ENCODE measurements around the gene MGAM2.

MGAM2 gene

GRCh38 chr7:142200206-142200605 is 88.7 kb downstream of the MGAM2 start:
- ATAC-seq (replicated peaks) (no peak), DNase-seq (no peak)
- H3K4me3 Mint-ChIP-seq, result no peak overlapping the region
- H3K4me1 Mint-ChIP-seq (ENCODE audit: low read depth in 2 of 2), result no peaks in the 10 kb centered on the region
- H3K9me3 Mint-ChIP-seq, result no peaks in the 10 kb centered on the region
- no peaks in the 10 kb centered on the region for H3K27me3 Mint-ChIP-seq
- H3K36me3 Mint-ChIP-seq (ENCODE audit: insufficient read depth), result no peaks in the 10 kb centered on the region
- no peak overlapping the region for H3K27ac Mint-ChIP-seq

DNA sequence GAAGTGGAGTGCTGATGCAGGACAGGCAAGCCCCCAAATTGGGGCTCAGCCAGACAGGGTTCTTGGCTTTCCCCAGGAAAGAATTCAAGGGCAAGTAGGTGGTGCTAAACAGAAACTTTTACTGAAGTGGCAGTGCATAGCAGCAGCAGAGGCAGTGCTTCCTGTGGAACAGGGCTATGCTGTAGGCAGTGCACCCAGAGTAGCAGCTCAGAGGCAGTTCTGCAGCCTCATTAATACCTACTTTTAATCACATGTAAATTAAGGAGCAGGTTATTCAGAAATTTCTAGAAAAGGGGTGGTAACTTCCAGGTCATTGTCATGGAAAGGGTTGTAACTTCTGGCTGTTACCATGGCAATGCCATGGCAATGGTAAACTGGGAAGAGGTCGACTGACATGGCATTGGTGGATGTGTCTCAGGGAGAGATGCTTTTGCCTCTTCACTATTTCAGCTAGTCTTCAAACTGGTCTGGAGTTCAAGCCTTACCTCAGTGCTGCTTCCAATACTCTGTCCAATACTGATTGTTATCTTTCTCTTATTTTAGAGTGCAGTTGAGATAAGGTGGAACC is 117.1 kb downstream of the MGAM2 start:
- no peak for ATAC-seq (replicated peaks)
- no peak for DNase-seq
- H3K4me1 Mint-ChIP-seq (ENCODE audit: low read depth in 2 of 2), result no peaks in the 10 kb centered on the region
- H3K27me3 Mint-ChIP-seq, result peaks cover 17 to 25% of the 10 kb centered on the region in 2 donors
- no peaks in the 10 kb centered on the region for H3K36me3 Mint-ChIP-seq (ENCODE audit: insufficient read depth)
- H3K27ac Mint-ChIP-seq, result no peak overlapping the region
- H3K4me3 Mint-ChIP-seq, result no peak overlapping the region
- no peaks in the 10 kb centered on the region for H3K9me3 Mint-ChIP-seq

DNA sequence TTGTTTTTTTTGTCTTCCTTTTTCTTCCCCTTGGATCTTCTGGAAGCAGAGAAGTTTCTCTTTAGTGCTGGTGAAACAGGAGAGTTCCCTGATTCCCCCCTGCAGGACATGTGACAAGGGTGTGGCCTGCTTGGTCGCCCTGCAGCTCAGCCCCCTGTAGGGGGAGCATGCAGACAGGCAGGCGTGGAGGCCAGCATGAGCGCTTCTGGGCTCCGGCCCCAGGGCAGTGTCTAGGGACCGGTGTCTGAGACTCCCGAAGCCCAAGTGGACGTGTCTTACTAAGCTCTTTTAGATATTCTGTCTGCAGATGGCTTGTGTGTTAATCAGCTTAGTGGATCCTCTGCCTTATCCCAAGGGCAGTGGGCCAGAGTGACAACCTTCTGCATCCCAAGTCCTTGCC is 120.2 kb downstream of the MGAM2 start:
- H3K4me3 Mint-ChIP-seq, result no peak overlapping the region
- H3K9me3 Mint-ChIP-seq, result no peaks in the 10 kb centered on the region
- ATAC-seq (replicated peaks) (no peak), DNase-seq (no peak)
- H3K4me1 Mint-ChIP-seq (ENCODE audit: low read depth in 2 of 2), result no peaks in the 10 kb centered on the region
- H3K36me3 Mint-ChIP-seq (ENCODE audit: insufficient read depth), result no peaks in the 10 kb centered on the region
- peaks cover 23 to 39% of the 10 kb centered on the region in 2 donors for H3K27me3 Mint-ChIP-seq
- no peak overlapping the region for H3K27ac Mint-ChIP-seq

- no peak overlapping the region for H3K4me3 Mint-ChIP-seq
- no peaks in the 10 kb centered on the region for H3K4me1 Mint-ChIP-seq (ENCODE audit: low read depth in 2 of 2)
- ATAC-seq (replicated peaks) (no peak), DNase-seq (no peak)
- no peaks in the 10 kb centered on the region for H3K9me3 Mint-ChIP-seq
- H3K27me3 Mint-ChIP-seq, result peaks cover 18 to 28% of the 10 kb centered on the region in 2 donors
- no peak overlapping the region for H3K27ac Mint-ChIP-seq
- H3K36me3 Mint-ChIP-seq (ENCODE audit: insufficient read depth), result peaks cover 3% of the 10 kb centered on the region
These were observed 129.0 kb downstream of the MGAM2 start for GRCh38 chr7:142240546-142240945.

- Mint-ChIP-seq H3K9me3 (no peaks in the 10 kb centered on the region), H3K27ac (no peak overlapping the region), H3K4me1 (ENCODE audit: low read depth in 2 of 2) (no peaks in the 10 kb centered on the region), H3K36me3 (ENCODE audit: insufficient read depth) (peaks cover 3% of the 10 kb centered on the region), H3K4me3 (no peak overlapping the region), H3K27me3 (peaks cover 13 to 50% of the 10 kb centered on the region in 2 donors)
- no peak for ATAC-seq (replicated peaks)
- DNase-seq, result no peak
These were observed 132.3 kb downstream of the MGAM2 start for GRCh38 chr7:142243823-142244222.

DNA sequence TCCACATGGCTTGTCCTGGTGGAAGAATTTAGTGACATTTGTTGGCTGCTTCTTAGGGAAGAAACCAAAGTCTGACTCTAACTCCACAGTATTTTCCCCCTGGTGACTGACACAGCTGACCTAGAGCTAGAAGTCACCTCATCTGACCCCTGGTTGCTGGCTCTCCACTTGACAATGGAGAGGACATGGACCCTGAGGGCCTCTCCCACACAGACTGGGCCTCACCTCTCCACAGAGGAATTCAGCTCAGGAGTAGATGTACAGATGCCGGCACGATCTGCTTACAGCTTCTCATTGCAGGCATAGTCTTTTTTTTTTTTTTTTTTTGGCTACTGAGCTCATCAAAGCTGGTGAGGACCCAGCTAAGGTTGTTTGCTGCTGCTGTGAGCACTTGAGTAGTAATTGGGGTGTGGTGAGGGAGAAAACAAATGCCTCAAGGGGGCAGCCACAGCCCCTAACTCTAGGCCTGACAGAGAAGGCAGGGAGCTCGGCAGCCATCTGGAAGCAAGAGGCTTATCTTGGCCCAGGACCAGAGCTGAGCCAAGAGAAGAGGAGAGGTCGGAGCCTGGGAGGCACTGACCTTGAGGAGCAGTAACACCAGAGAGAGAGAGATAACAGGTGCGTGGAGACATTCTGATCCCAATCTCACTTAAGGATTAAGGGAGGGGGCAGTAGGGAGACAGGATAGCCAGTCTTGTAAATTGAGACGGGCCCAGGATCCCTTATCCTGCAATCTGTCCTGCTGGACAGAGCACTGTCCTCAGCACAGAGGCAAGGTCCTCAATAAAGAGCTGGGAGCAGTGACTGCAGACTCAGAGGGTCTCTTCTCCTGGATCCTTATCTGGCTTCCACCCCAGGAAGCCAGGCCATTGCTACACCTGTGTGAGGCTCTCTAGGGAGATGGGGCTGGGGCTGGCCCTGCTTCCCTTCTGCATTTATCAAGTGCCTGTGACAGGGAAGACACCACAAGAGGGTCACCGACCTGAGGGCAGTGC is 136.9 kb downstream of the MGAM2 start:
- no peaks in the 10 kb centered on the region for H3K9me3 Mint-ChIP-seq
- H3K27me3 Mint-ChIP-seq, result peaks cover 12 to 50% of the 10 kb centered on the region in 2 donors
- ATAC-seq (replicated peaks) (no peak), DNase-seq (no peak)
- H3K4me3 Mint-ChIP-seq, result no peak overlapping the region
- no peaks in the 10 kb centered on the region for H3K4me1 Mint-ChIP-seq (ENCODE audit: low read depth in 2 of 2)
- H3K36me3 Mint-ChIP-seq (ENCODE audit: insufficient read depth), result peaks cover 3% of the 10 kb centered on the region
- no peak overlapping the region for H3K27ac Mint-ChIP-seq

DNA sequence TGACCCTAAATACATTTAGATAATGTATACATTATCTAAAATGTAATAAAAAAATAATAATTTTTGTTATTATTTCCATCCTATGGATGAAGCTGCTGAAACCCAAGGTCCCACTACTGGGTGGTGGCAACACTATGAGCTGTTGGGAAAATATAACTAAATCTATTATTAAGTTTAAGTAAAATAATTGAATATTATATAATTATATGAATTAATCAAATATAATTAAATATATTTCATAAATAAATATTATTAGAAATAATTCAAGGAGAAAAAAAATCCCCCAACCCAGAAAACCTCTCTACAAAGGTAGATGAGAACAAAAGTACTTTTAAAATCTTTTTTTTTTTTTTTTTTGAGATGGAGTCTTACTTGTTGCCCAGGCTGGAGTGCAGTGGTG is 138.4 kb downstream of the MGAM2 start:
- H3K4me3 Mint-ChIP-seq, result no peak overlapping the region
- no peaks in the 10 kb centered on the region for H3K36me3 Mint-ChIP-seq (ENCODE audit: insufficient read depth)
- H3K27me3 Mint-ChIP-seq, result peaks cover 7 to 36% of the 10 kb centered on the region in 2 donors
- no peaks in the 10 kb centered on the region for H3K9me3 Mint-ChIP-seq
- no peaks in the 10 kb centered on the region for H3K4me1 Mint-ChIP-seq (ENCODE audit: low read depth in 2 of 2)
- no peak overlapping the region for H3K27ac Mint-ChIP-seq
- DNase-seq (no peak), ATAC-seq (replicated peaks) (no peak)

DNA sequence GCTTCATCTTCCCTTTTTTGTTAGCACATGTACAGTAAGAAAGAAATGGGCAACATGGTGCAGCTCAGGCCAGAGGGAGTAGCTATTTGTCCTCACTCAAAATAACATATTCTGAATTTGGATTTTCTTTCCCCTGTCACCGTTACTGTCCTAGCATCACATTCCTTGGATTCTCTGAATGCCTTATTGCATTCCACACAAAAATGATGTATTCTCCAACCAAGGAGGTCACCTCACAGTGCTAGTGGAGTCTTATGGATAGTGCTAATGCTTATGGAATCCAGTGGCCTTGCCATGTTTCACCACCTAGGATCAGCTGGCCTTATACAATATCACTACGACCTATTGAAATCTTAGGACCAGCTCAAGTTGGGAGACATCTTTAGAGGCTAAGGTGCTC is 139.2 kb downstream of the MGAM2 start:
- DNase-seq, result no peak
- Mint-ChIP-seq H3K36me3 (ENCODE audit: insufficient read depth) (no peaks in the 10 kb centered on the region), H3K9me3 (no peaks in the 10 kb centered on the region), H3K27me3 (peaks cover 7 to 29% of the 10 kb centered on the region in 2 donors), H3K27ac (no peak overlapping the region), H3K4me1 (ENCODE audit: low read depth in 2 of 2) (no peaks in the 10 kb centered on the region), H3K4me3 (no peak overlapping the region)
- no peak for ATAC-seq (replicated peaks)

DNA sequence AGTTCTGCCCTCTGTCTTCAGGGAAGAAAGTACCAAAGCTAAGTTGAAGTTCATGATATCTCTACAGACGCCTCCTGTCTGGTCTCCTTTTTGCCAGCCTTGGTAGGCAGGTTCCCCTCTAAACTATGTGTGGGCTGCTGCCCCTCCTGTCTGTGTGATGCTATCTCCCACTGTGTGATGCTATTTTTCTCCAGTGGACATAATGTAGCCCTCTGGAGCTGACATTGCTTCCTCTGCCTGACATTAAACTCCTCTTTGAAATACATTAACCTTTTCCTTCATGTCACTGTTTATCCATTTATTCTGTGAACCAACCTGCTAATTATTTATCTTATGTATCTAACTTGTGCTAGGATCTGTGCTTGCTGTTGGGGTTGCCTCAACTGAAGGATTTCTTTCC is 146.4 kb downstream of the MGAM2 start, which contains the start of gene PRSS58:
Gene PRSS58, minus strand, starts transcription at position 101 of the 400 bp plus-strand sequence. CDS start 351 bp downstream, outside the sequence.
- H3K36me3 Mint-ChIP-seq (ENCODE audit: insufficient read depth), result no peaks in the 10 kb centered on the region
- DNase-seq (no peak), ATAC-seq (replicated peaks) (no peak)
- H3K4me1 Mint-ChIP-seq (ENCODE audit: low read depth in 2 of 2), result no peaks in the 10 kb centered on the region
- H3K9me3 Mint-ChIP-seq, result no peaks in the 10 kb centered on the region
- H3K4me3 Mint-ChIP-seq, result no peak within 1 kb of the TSS
- H3K27ac Mint-ChIP-seq, result no peak within 1 kb of the TSS
- peaks cover 0 to 14% of the 10 kb centered on the region in 2 donors for H3K27me3 Mint-ChIP-seq

GRCh38 chr7:142263598-142264380 is 152.3 kb downstream of the MGAM2 start:
- H3K27ac Mint-ChIP-seq, result no peak overlapping the region
- no peak overlapping the region for H3K4me3 Mint-ChIP-seq
- no peak for ATAC-seq (replicated peaks)
- no peaks in the 10 kb centered on the region for H3K36me3 Mint-ChIP-seq (ENCODE audit: insufficient read depth)
- H3K27me3 Mint-ChIP-seq, result peaks cover 14 to 24% of the 10 kb centered on the region in 2 donors
- DNase-seq, result no peak
- H3K9me3 Mint-ChIP-seq, result no peaks in the 10 kb centered on the region
- H3K4me1 Mint-ChIP-seq (ENCODE audit: low read depth in 2 of 2), result no peaks in the 10 kb centered on the region

Measured in effector memory CD8-positive, alpha-beta T cell (primary cell).